ENCODE data around the gene CCDC30.

CCDC30 gene

GRCh38 chr1:42692461-42692860 lies 229.4 kb downstream of the CCDC30 start:
- no peak for DNase-seq (ENCODE audit: low read depth)

DNA sequence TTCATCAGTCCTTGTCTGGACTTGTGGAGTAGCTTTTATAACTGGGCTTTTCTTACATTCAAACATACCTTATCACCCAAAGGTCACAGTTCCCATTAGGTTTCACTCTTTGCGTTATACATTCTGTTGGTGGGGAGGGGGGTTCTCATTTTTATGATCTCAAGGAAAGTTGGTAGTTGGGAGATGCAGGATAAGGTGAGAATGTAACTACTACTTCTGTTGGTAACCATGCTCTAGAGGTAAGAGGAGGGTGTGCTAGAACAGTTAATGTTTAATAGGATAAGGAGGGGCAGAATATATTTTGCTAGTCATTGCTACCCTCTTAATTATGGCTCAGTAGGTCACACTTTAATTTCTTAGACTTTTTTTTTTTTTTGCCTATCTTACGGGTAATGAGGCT lies 229.8 kb downstream of the CCDC30 start:
- DNase-seq (ENCODE audit: low read depth) = no peak

DNA sequence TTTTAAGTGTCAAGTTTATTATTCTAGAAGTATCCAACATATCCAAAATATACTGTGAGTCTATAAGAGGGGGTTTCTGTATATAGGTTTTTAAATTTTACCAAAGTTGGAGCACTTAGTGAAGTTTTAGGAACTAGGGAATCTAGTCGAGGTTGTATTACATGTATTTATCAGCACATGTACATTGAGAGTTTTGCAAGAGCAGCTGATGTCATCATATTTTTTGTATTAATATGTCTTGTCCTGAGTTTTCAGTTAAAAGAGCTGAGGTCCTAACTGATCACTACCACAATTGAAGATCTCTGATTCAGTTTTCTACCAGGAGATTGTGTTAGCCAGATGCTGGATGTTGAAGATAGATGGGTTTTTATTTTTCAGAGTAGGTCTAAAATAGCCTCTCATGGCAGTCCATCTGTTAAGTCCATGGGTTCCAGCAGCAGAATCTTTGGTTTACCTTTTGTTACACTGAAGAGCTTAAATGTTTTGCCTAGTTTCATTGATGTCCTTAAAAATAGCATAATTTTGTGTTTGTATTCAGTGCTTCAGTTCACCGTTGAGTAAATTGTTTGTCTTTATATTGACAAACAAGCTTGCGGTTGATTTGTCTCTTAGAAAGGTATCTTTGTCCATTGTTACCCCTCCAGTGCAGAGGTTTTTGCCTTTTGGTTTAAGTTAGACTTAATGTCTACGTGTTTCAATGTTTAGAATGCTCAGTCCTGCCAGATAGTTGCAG lies 235.2 kb downstream of the CCDC30 start:
- DNase-seq (ENCODE audit: low read depth) = no peak

DNA sequence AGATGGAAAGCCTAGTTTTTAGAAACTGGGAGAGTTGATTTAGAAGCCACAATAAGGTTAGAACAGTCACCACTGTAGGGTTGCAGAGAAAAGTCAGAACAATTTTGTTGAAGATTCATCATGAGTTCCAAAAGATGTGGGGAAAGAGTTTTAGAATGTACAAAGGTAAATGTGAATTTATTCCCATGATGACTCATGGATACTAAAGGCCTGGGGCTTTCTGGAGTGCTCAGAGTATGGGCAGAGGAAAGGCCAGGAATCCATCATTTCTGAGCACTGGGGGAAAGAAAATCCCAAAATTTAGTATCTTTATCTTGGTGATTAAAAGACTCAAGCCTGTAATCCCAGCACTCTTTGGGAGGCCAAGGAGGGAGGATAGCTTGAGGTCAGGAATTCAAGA lies 236.9 kb downstream of the CCDC30 start:
- no peak for DNase-seq (ENCODE audit: low read depth)

GRCh38 chr1:42703888-42704464 lies 240.9 kb downstream of the CCDC30 start:
- no peak for DNase-seq (ENCODE audit: low read depth)

All from stimulated activated CD8-positive, alpha-beta memory T cell treated with anti-CD3 and anti-CD28 coated beads, Interleukin-15, amount 100 ng/mL, for 24 hours (primary cell).